Hematopoietic multipotent progenitor cell treated with erythropoietin and hydrocortisone succinate and interleukin-3 and kit ligand, for 4 days (in vitro differentiated cells): Measurements from ENCODE around the gene KIF26A.

Source experiments
- DNase-seq: peaks from one replicate; pipeline ENCODE4 v3.0.0-alpha.2; 2015

Gene KIF26A

DNA sequence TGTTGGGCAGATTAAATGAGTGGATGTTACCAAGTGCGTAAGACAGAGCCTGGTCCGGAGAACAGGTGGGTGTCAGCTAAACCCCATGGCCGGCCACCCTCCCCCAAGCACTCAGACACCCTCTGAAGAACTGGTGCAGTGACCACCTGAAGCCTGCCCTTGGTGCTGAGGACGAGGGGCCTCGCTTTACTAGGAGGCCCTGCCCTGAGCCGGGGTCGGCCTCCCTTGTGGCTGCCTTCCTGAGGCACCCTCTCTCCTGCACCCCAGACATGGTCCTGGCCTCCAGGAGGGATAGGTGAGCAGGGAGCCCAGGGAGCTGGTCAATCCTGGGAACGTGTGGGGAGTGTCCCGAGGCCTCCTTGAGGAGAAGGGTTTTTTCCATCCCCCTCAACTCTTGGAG lies 4.9 kb upstream of the KIF26A start:
- DNase-seq: no peak

GRCh38 chr14:104134061-104134965 lies 4.1 kb upstream of the KIF26A start:
- no peak for DNase-seq

DNA sequence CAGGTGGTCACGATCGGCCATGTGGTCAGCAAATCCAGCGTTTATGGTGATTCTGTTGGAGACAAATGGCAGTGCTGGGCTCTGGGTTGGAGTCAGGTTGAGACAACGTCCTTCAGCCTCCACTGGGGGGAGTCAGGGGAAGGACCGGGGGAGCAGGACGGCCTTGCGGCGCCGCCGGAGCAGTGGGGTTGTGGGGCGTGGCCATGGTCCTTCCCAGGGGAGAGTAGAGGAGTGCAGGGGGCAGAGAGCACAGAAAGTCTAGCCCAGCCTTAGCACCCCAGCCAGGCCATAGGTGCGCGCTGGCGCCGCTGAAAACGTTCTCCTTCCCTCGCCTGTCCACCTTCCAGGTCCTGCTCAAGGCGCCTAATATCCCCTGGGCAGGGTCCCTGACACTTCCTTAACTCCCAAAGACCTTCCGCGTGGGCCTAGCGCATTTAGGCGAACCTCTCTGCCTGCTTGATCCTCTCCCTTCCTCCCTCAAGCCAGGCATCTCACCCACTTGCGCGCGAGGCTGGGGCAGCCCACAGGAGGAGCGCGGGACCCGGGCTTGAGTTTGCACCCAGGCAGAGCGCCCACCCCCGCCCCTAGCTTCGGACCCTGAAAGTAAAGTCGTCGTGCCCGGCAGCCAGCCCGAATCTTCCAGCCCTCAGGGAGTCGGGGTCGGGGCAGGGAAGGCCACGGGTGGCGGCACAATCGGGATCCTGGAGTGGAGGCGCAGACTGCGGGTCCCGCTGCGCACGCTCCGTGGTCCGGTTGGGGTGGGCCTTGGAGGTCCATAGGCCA lies 3.1 kb upstream of the KIF26A start:
- DNase-seq: peak; percentile 80

DNA sequence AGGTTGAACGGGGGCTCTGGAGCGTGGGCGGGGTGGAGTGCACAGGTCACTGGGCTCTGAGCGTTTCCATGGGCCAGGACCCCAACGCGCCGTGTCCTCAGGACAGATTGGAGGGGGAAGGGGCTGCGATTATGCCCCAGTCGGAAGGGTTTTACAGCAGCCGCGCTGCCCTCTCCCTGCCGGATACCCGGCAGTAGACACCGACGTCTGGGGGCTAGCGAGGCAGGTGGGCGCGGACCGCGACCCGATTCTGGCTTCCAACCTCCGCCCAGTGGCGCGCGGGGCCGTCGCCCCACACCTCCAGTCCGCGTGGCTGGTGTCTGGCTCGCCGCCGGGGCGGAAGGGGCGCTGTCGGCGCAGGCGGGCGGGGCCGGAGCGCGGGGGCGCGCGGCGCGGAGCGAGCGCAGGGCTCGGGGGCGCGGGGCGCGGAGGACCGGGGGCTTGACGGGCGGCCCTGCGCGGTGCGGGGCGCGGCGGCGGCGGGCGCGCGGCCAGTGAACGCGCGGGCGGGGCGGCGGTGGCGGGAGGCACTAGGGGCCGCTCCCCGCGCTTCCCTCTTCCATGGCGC lies 2.4 kb upstream of the KIF26A start:
- no peak for DNase-seq

DNA sequence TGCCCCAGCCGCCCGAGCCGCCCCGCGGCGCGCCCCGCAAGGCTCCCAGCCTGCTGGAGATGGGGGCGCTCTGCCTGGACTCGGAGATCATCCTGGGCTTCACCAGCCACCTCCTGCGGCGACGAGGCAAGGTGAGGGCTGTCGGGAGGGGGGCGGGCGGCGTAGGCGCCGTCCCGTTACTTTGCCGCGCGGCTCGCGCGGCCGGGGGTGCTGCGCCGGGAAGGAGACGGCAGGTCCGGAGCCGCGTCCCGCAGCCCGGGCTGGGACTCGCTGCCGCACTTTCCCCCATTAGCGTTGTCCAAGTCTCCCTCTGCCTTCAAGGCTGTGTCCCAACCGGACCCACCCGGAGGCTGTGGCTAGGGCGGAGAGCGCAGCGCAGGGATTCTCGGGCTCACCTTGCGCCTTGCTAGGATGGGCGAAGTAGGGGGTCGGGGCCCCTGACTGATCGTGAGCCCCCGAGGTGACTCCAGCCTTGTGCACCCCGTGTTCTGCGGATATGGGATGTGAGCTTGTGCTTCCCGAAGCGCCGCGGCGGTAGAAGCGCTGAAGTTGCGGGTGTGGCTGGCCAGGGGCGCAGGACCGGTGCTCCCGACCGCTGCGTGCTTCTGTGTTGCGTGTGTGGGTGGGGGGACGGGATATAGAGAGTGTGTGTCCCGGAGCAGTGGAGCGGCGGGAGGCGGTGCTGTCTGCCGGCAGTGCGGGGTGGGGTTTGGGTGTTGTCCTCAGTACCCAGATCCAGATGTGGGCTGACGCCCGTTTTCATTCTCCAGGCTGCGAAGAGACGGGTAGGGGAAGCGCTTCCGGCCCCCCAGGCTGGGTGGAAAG lies 1.7 kb upstream of the KIF26A start:
- DNase-seq: peak; percentile 41

- peak; percentile 80 for DNase-seq
Measured at GRCh38 chr14:104137297-104138097, 890 bp upstream of the KIF26A start.

- no peak for DNase-seq
Measured at GRCh38 chr14:104138718-104139459, 502 bp downstream of the KIF26A start.

GRCh38 chr14:104139460-104140212 lies 1.2 kb downstream of the KIF26A start:
- no peak for DNase-seq

DNA sequence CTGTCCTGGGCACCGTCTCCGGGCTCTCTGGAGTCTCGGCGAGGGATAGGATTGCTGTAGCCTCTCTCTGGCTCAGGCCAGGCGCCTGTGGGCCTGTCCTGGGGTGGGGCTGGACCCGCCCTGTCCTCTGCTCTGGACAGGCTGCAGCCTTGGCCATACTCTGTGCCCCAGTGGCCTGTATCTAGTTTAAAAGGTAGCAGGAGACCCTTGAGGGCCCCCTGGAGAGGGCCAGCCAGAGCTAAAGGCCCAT lies 1.8 kb downstream of the KIF26A start:
- no peak for DNase-seq

- no peak for DNase-seq
Measured at GRCh38 chr14:104140463-104141331, 2.3 kb downstream of the KIF26A start.

GRCh38 chr14:104141621-104142091 lies 3.3 kb downstream of the KIF26A start:
- no peak for DNase-seq

DNA sequence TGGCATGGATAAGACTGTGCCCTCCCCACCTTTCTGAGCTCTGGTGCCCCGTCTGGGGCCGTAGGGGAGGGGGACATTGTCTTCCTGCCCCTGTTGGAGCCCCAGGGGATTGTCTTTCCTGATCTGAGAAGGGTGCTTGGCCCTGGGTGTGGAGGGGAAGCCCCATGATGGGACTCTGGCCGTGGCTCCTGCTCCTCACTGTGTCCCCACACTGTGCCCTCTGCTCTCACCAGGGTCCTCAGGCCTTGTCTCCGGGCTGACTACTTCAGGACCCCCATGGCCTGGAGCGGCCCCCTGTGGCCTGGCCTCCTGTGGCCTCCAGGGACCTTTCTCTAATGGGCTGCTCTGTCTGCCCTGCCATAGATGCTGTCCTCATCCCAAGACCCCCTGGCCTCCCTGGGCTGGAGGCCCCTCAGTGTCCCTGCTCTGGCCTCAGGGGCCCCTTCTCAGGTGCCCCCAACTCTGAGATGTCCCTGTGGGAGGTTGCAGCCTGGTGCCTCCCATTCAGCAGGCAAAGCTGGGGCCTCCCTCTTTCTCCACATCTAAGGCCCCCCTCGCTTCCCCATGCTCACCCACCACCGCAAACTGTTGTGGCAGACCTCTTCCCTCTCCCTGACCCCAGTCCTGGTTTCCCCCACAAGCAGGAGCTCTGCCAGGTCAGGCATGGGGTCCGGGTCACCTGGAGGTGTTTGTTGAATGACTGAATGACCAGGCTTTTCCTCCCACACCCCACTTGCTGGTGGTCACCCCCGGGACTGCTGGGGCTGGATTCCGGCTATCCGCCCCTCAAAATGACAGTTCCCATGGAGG lies 4.0 kb downstream of the KIF26A start:
- no peak for DNase-seq

GRCh38 chr14:104142946-104143470 lies 4.6 kb downstream of the KIF26A start:
- DNase-seq: no peak

GRCh38 chr14:104143521-104144452 lies 5.4 kb downstream of the KIF26A start:
- no peak for DNase-seq

- DNase-seq: no peak
Measured at GRCh38 chr14:104144453-104144790, 6.0 kb downstream of the KIF26A start.

GRCh38 chr14:104144911-104145825 lies 6.8 kb downstream of the KIF26A start:
- DNase-seq: no peak
